ENCODE data around the gene SLITRK2. TPM values are rescaled to one million over a fixed set of nuclear protein-coding genes. Genes with fewer than 3 reads are reported as not detected.

Gene SLITRK2
- total RNA-seq, 2 donors from 2014 or later = 1.6 TPM; not detected in 1

DNA sequence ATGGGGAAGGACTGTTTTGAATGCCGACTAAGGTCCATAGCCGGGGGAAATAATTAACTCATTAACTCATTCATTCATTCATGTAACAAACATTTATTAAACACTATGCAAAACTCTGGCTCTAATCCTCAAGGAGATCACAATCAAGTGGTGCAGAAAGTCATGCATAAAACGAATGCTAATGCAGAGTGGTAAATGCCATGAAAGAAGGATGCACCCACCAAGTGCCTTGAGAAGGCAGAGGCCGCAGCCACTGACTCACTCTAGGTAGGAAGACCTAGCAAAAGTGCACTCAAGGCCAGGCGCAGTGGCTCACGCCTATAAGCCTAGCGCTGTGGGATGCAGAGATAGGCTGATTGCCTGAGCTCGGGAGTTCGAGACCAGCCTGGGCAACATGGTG lies 22.9 kb downstream of the SLITRK2 start:
- Histone ChIP-seq H3K9me3 (no peaks in the 10 kb centered on the region), H3K4me3 (no peak overlapping the region), H3K27me3 (no peaks in the 10 kb centered on the region), H3K36me3 (replicated peaks in 1 of 2; ENCODE audit: insufficient read depth in 1 of 2, low read depth in 2 of 2) (no peaks in the 10 kb centered on the region), H3K4me1 (no peaks in the 10 kb centered on the region), H3K27ac (no peak overlapping the region)
- ATAC-seq (no peak), DNase-seq (no peak)
- intact Hi-C loops (cut with DNase I) = no loop called here
- TF ChIP-seq POLR2A (IDR thresholded peaks at IDR 0.05) = no peak
- TF ChIP-seq, protein P1, sequence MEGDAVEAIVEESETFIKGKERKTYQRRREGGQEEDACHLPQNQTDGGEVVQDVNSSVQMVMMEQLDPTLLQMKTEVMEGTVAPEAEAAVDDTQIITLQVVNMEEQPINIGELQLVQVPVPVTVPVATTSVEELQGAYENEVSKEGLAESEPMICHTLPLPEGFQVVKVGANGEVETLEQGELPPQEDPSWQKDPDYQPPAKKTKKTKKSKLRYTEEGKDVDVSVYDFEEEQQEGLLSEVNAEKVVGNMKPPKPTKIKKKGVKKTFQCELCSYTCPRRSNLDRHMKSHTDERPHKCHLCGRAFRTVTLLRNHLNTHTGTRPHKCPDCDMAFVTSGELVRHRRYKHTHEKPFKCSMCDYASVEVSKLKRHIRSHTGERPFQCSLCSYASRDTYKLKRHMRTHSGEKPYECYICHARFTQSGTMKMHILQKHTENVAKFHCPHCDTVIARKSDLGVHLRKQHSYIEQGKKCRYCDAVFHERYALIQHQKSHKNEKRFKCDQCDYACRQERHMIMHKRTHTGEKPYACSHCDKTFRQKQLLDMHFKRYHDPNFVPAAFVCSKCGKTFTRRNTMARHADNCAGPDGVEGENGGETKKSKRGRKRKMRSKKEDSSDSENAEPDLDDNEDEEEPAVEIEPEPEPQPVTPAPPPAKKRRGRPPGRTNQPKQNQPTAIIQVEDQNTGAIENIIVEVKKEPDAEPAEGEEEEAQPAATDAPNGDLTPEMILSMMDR (IDR thresholded peaks at IDR 0.05) = no peak
- 66 to 77% methylated on average over 4 to 7 of the region's 9 CpGs for WGBS, 2 donors

DNA sequence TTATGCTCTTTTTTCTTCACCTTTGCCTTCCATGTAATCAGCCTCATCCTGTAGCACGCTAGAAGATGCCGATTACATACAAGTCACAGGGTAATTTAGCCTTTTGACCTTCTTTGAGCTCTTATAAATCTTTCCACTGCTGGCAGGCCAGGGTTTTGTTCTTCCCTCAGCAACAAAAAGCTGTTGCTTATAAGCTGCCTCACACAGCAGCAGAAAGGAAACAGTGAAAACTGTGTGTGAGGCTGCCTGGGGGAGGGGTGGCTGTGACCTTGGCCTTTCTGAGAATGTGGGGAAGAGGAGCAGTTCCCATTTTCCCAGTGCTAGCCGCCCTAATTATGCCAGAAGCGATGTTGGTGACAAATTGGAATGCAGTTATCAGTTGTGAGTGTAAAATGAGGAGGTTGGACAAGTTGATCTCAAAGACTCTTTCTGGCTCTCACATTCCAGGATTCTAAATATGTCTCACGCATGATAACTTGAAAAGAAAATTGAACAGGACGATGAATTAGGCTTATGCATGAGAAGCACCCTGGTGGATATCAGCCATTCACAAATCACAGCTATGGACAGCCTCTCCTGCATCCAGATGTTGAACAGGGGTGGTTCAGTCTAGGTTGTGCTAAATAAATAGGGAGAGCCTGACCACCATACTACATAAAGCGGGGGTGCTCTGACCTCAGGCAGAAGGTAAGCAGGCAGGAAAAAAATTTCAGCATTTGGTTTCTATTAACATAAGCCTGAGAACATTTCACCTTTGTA lies 25.7 kb downstream of the SLITRK2 start:
- Histone ChIP-seq H3K27ac (peak overlapping the region in 2 of 4 donors; percentile 0 to 37), H3K36me3 (replicated peaks in 1 of 2; ENCODE audit: insufficient read depth in 1 of 2, low read depth in 2 of 2) (no peaks in the 10 kb centered on the region), H3K27me3 (no peaks in the 10 kb centered on the region), H3K4me3 (no peak overlapping the region), H3K4me1 (no peaks in the 10 kb centered on the region), H3K9me3 (no peaks in the 10 kb centered on the region)
- no peak for DNase-seq
- ATAC-seq = no peak
- WGBS, 2 donors = 21 to 26% methylated on average over 7 of the region's 7 CpGs
- intact Hi-C loops (cut with DNase I) = no loop called here
- no peak for TF ChIP-seq POLR2A (IDR thresholded peaks at IDR 0.05)
- TF ChIP-seq, protein P1 (IDR thresholded peaks at IDR 0.05) = no peak

DNA sequence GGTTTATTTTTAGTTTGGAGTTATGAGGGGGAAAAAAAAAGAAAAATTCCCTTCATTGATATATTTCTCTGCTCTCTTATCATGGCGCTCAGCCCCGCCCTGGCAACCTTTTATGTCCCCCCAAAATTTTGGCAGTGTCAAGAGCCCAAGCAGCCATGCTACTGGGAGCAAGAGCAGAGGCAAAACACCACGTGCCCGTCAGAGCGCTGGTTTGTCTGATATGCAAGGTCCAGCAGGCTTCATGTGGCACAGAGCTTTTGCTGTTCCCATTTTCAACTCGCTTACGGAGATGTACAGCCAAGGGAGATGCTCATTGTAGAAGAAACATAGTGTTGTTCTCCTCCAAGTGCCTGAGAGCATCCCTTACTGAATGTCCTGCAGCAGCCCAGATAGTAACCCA lies 27.3 kb downstream of the SLITRK2 start:
- intact Hi-C loops (cut with DNase I) = no loop called here
- no peak for TF ChIP-seq POLR2A (IDR thresholded peaks at IDR 0.05)
- TF ChIP-seq, protein P1 (IDR thresholded peaks at IDR 0.05) = no peak
- Histone ChIP-seq H3K4me1 (no peaks in the 10 kb centered on the region), H3K27me3 (no peaks in the 10 kb centered on the region), H3K4me3 (no peak overlapping the region), H3K9me3 (no peaks in the 10 kb centered on the region), H3K36me3 (replicated peaks in 1 of 2; ENCODE audit: insufficient read depth in 1 of 2, low read depth in 2 of 2) (no peaks in the 10 kb centered on the region), H3K27ac (no peak overlapping the region)
- ATAC-seq (no peak), DNase-seq (no peak)
- WGBS, 2 donors = 77 to 83% methylated on average over 5 of the region's 7 CpGs

DNA sequence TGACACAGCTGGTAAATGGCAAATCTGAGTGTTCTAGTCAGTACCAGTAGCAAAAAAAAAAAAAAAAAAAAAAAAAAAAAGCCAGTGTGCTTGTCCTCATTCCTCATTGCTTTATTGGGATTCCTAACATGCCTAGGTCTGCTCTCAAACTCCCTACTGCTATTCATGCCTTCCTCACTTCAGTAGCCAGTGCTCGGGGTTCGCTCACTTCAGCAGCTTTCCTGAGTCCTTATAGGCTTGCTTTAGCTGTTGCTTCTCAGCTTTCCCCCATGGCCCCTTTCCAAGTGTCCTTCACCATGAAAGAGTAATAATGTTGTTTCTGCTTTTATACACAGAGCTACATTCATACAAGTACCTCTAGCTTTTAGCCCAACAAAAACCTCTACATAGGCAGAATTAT lies 30.8 kb downstream of the SLITRK2 start:
- DNase-seq (peak in 3 of 4 donors; percentile 7 to 28 (median 23)), ATAC-seq (peak; percentile 68)
- Histone ChIP-seq H3K36me3 (replicated peaks in 1 of 2; ENCODE audit: insufficient read depth in 1 of 2, low read depth in 2 of 2) (no peaks in the 10 kb centered on the region), H3K4me3 (no peak overlapping the region), H3K4me1 (no peaks in the 10 kb centered on the region), H3K9me3 (no peaks in the 10 kb centered on the region), H3K27me3 (no peaks in the 10 kb centered on the region), H3K27ac (peak overlapping the region in 3 of 4 donors; percentile 34 to 57 (median 52))
- intact Hi-C loops (cut with DNase I) = no loop called here
- WGBS, 2 donors = 37 to 50% methylated on average over 2 of the region's 2 CpGs
- TF ChIP-seq POLR2A (IDR thresholded peaks at IDR 0.05) = no peak
- TF ChIP-seq, protein P1 (IDR thresholded peaks at IDR 0.05) = no peak

DNA sequence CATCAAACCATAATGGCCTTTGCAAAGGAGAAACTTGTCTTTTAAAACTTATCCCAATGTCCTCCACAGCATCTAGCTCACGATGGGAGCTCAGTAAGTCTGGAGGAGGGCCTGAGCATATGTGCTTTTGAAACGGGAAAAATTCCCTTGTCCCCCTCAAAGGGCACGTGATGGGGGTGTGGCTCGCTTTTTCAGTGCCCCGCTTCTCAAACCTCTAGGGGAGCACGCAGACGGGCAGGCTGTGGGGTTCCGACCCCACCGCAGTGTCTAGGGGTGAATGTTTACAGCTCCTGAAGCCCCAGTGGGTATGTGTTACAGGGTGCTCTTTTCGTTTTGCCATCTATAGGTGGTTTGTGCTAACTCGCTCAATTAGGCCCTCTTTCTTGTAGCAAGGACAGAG lies 31.2 kb downstream of the SLITRK2 start:
- Histone ChIP-seq H3K27ac (peak overlapping the region in 2 of 4 donors; percentile 17 to 32), H3K27me3 (no peaks in the 10 kb centered on the region), H3K4me1 (no peaks in the 10 kb centered on the region), H3K4me3 (no peak overlapping the region), H3K9me3 (no peaks in the 10 kb centered on the region), H3K36me3 (replicated peaks in 1 of 2; ENCODE audit: insufficient read depth in 1 of 2, low read depth in 2 of 2) (no peaks in the 10 kb centered on the region)
- WGBS, 2 donors = 37 to 67% methylated on average over 3 to 9 of the region's 11 CpGs
- no peak for DNase-seq
- intact Hi-C loops (cut with DNase I) = no loop called here
- TF ChIP-seq, protein P1 (IDR thresholded peaks at IDR 0.05) = no peak
- TF ChIP-seq POLR2A (IDR thresholded peaks at IDR 0.05) = no peak
- ATAC-seq = no peak
